Measurements from ENCODE around the gene RNF214.

The RNF214 gene

GRCh38 chr11:117191680-117192400 lies 40.6 kb upstream of the RNF214 start:
- H3K4me3 ChIP-seq (ENCODE audit: low read length): no peak overlapping the region
- H3K36me3 ChIP-seq (ENCODE audit: control insufficient read depth, insufficient read depth, low read length): peaks cover 27% of the 10 kb centered on the region
- no peak overlapping the region for H3K27ac ChIP-seq (ENCODE audit: low read depth, low read length)
- H3K4me1 ChIP-seq (ENCODE audit: control insufficient read depth, insufficient read depth, low read length): no peaks in the 10 kb centered on the region
- no peak overlapping the region for H3K9ac ChIP-seq (ENCODE audit: low read length)
- H3K27me3 ChIP-seq (ENCODE audit: control insufficient read depth, insufficient read depth, low read length): no peaks in the 10 kb centered on the region

GRCh38 chr11:117192401-117192875 lies 40.0 kb upstream of the RNF214 start:
- H3K9ac ChIP-seq (ENCODE audit: low read length): no peak overlapping the region
- H3K4me1 ChIP-seq (ENCODE audit: control insufficient read depth, insufficient read depth, low read length): no peaks in the 10 kb centered on the region
- H3K36me3 ChIP-seq (ENCODE audit: control insufficient read depth, insufficient read depth, low read length): peaks cover 21% of the 10 kb centered on the region
- H3K27ac ChIP-seq (ENCODE audit: low read depth, low read length): no peak overlapping the region
- H3K4me3 ChIP-seq (ENCODE audit: low read length): no peak overlapping the region
- no peaks in the 10 kb centered on the region for H3K27me3 ChIP-seq (ENCODE audit: control insufficient read depth, insufficient read depth, low read length)

GRCh38 chr11:117193130-117194020 lies 39.1 kb upstream of the RNF214 start:
- H3K27ac ChIP-seq (ENCODE audit: low read depth, low read length): no peak overlapping the region
- H3K9ac ChIP-seq (ENCODE audit: low read length): no peak overlapping the region
- peaks cover 19% of the 10 kb centered on the region for H3K36me3 ChIP-seq (ENCODE audit: control insufficient read depth, insufficient read depth, low read length)
- no peak overlapping the region for H3K4me3 ChIP-seq (ENCODE audit: low read length)
- no peaks in the 10 kb centered on the region for H3K27me3 ChIP-seq (ENCODE audit: control insufficient read depth, insufficient read depth, low read length)
- peaks cover 2% of the 10 kb centered on the region for H3K4me1 ChIP-seq (ENCODE audit: control insufficient read depth, insufficient read depth, low read length)

GRCh38 chr11:117194267-117194666 lies 38.2 kb upstream of the RNF214 start:
- Histone ChIP-seq H3K27ac (ENCODE audit: low read depth, low read length) (no peak overlapping the region), H3K4me1 (ENCODE audit: control insufficient read depth, insufficient read depth, low read length) (peaks cover 5% of the 10 kb centered on the region), H3K27me3 (ENCODE audit: control insufficient read depth, insufficient read depth, low read length) (no peaks in the 10 kb centered on the region), H3K36me3 (ENCODE audit: control insufficient read depth, insufficient read depth, low read length) (peaks cover 15% of the 10 kb centered on the region), H3K9ac (ENCODE audit: low read length) (no peak overlapping the region), H3K4me3 (ENCODE audit: low read length) (no peak overlapping the region)

- Histone ChIP-seq H3K27me3 (ENCODE audit: control insufficient read depth, insufficient read depth, low read length) (no peaks in the 10 kb centered on the region), H3K4me1 (ENCODE audit: control insufficient read depth, insufficient read depth, low read length) (peaks cover 5% of the 10 kb centered on the region), H3K27ac (ENCODE audit: low read depth, low read length) (no peak overlapping the region), H3K4me3 (ENCODE audit: low read length) (no peak overlapping the region), H3K9ac (ENCODE audit: low read length) (no peak overlapping the region), H3K36me3 (ENCODE audit: control insufficient read depth, insufficient read depth, low read length) (peaks cover 7% of the 10 kb centered on the region)
Measured at GRCh38 chr11:117195258-117195657, 37.2 kb upstream of the RNF214 start.

- H3K4me1 ChIP-seq (ENCODE audit: control insufficient read depth, insufficient read depth, low read length): peaks cover 5% of the 10 kb centered on the region
Measured at GRCh38 chr11:117195761-117196160, 36.7 kb upstream of the RNF214 start.

GRCh38 chr11:117197006-117197405 lies 35.5 kb upstream of the RNF214 start:
- Histone ChIP-seq H3K9ac (ENCODE audit: low read length) (no peak overlapping the region), H3K4me1 (ENCODE audit: control insufficient read depth, insufficient read depth, low read length) (peaks cover 8% of the 10 kb centered on the region), H3K27ac (ENCODE audit: low read depth, low read length) (peak overlapping the region; percentile 98), H3K36me3 (ENCODE audit: control insufficient read depth, insufficient read depth, low read length) (peaks cover 17% of the 10 kb centered on the region), H3K27me3 (ENCODE audit: control insufficient read depth, insufficient read depth, low read length) (no peaks in the 10 kb centered on the region), H3K4me3 (ENCODE audit: low read length) (no peak overlapping the region)

More at GRCh38 chr11:117195761-117196160, 36.7 kb upstream of the RNF214 start:
- H3K27me3 ChIP-seq (ENCODE audit: control insufficient read depth, insufficient read depth, low read length): no peaks in the 10 kb centered on the region
- H3K4me3 ChIP-seq (ENCODE audit: low read length): no peak overlapping the region
- peaks cover 9% of the 10 kb centered on the region for H3K36me3 ChIP-seq (ENCODE audit: control insufficient read depth, insufficient read depth, low read length)
- H3K9ac ChIP-seq (ENCODE audit: low read length): no peak overlapping the region
- no peak overlapping the region for H3K27ac ChIP-seq (ENCODE audit: low read depth, low read length)

GRCh38 chr11:117197516-117198456 lies 34.7 kb upstream of the RNF214 start:
- Histone ChIP-seq H3K4me3 (ENCODE audit: low read length) (peak overlapping the region; percentile 71), H3K36me3 (ENCODE audit: control insufficient read depth, insufficient read depth, low read length) (peaks cover 23% of the 10 kb centered on the region), H3K27ac (ENCODE audit: low read depth, low read length) (peak overlapping the region; percentile 98), H3K4me1 (ENCODE audit: control insufficient read depth, insufficient read depth, low read length) (peaks cover 11% of the 10 kb centered on the region), H3K27me3 (ENCODE audit: control insufficient read depth, insufficient read depth, low read length) (no peaks in the 10 kb centered on the region), H3K9ac (ENCODE audit: low read length) (peak overlapping the region; percentile 49)

GRCh38 chr11:117198613-117199012 lies 33.9 kb upstream of the RNF214 start:
- Histone ChIP-seq H3K36me3 (ENCODE audit: control insufficient read depth, insufficient read depth, low read length) (peaks cover 30% of the 10 kb centered on the region), H3K27me3 (ENCODE audit: control insufficient read depth, insufficient read depth, low read length) (no peaks in the 10 kb centered on the region), H3K4me3 (ENCODE audit: low read length) (peak overlapping the region; percentile 71), H3K27ac (ENCODE audit: low read depth, low read length) (peak overlapping the region; percentile 98), H3K9ac (ENCODE audit: low read length) (peak overlapping the region; percentile 49), H3K4me1 (ENCODE audit: control insufficient read depth, insufficient read depth, low read length) (peaks cover 17% of the 10 kb centered on the region)

GRCh38 chr11:117199053-117199915 lies 33.2 kb upstream of the RNF214 start, which contains the start of gene TAGLN:
Gene TAGLN, plus strand, starts transcription at chr11:117199370. Its CDS starts 3,644 bp downstream, at chr11:117203014.
- peak within 1 kb of the TSS; percentile 93 for H3K9ac ChIP-seq (ENCODE audit: low read length)

More at GRCh38 chr11:117199053-117199915, 33.2 kb upstream of the RNF214 start, which contains the start of gene TAGLN:
- H3K4me1 ChIP-seq (ENCODE audit: control insufficient read depth, insufficient read depth, low read length): peaks cover 24% of the 10 kb centered on the region
- no peaks in the 10 kb centered on the region for H3K27me3 ChIP-seq (ENCODE audit: control insufficient read depth, insufficient read depth, low read length)
- H3K4me3 ChIP-seq (ENCODE audit: low read length): peak within 1 kb of the TSS; percentile 86
- peaks cover 36% of the 10 kb centered on the region for H3K36me3 ChIP-seq (ENCODE audit: control insufficient read depth, insufficient read depth, low read length)
- peak within 1 kb of the TSS; percentile 99 for H3K27ac ChIP-seq (ENCODE audit: low read depth, low read length)
